H1 (cell line): ENCODE measurements around the gene C16orf46. TPM values are rescaled to one million over a fixed set of nuclear protein-coding genes. Genes with fewer than 3 reads are reported as not detected.

ENCODE experiments used
- BACH1 ChIP-seq: IDR thresholded peaks from 2 replicates; pipeline ENCODE4 v1.6.1; 2012; ENCODE audit warnings: low read length, improper control_type of control experiment
- JUND ChIP-seq: IDR thresholded peaks from 2 replicates; pipeline ENCODE4 v1.6.1; 2011; ENCODE audit warnings: mild to moderate bottlenecking, improper control_type of control experiment, low read length
- SIRT6 ChIP-seq: IDR thresholded peaks from one replicate; pipeline ENCODE4 v1.7.1; 2012; ENCODE audit warnings: low read length, inconsistent platforms
- SP1 ChIP-seq: IDR thresholded peaks from 2 replicates; pipeline ENCODE4 v1.6.1; 2011; ENCODE audit warnings: low read depth, low read length
- SP2 ChIP-seq: IDR thresholded peaks from 2 replicates; pipeline ENCODE4 v1.6.1; 2012; ENCODE audit warnings: mild to moderate bottlenecking, low read length, inconsistent platforms
- SUZ12 ChIP-seq: fragments of 200-600 bp; sonication (generic); IDR thresholded peaks from 2 replicates; pipeline ENCODE4 v1.6.1; 2012; ENCODE audit warnings: mild to moderate bottlenecking, inconsistent platforms, low read length, moderate library complexity, mixed read lengths
- polyA plus RNA-seq, 7 experiments: library from polyadenylated mRNA; depleted of rRNA in 3 of 7; stranded (reverse) in 5 of 7; unstranded in 2 of 7; fragments of >200 nt in 5 of 7; fragments of 200-250 nt in 2 of 7; gene quantifications; 1 replicate in 5 of 7; 2 replicates in 1 of 7; 4 replicates in 1 of 7; pipeline versions ENCODE4 v1.2.1 to v1.2.3, GENCODE V29; 2011 to 2013; ENCODE audit warnings: missing spikeins in 2 of 7, mixed read lengths in 2 of 7
- total RNA-seq: library from RNA; stranded (reverse); fragmentation: NEBNext Ultra II Directional; extraction: Animal tissue kit (Norgen Biotek cat#: 25700); gene quantifications from 2 replicates; pipeline ENCODE4 v1.2.1, GENCODE V29; 2021

C16orf46 gene
- total and polyA plus RNA-seq, 2 of the 8 experiments (the other 6 are each of a cell fraction or from before 2014, with no cell fraction given): 0.48 to 0.60 TPM

- TF ChIP-seq JUND (no peak), SP2 (no peak), BACH1 (no peak), SIRT6 (no peak), SP1 (no peak), SUZ12 (no peak)
Observed at GRCh38 chr16:81026429-81026828, 50.6 kb downstream of the C16orf46 start (continued).
